ENCODE measurements around the gene SIL1.

DNA sequence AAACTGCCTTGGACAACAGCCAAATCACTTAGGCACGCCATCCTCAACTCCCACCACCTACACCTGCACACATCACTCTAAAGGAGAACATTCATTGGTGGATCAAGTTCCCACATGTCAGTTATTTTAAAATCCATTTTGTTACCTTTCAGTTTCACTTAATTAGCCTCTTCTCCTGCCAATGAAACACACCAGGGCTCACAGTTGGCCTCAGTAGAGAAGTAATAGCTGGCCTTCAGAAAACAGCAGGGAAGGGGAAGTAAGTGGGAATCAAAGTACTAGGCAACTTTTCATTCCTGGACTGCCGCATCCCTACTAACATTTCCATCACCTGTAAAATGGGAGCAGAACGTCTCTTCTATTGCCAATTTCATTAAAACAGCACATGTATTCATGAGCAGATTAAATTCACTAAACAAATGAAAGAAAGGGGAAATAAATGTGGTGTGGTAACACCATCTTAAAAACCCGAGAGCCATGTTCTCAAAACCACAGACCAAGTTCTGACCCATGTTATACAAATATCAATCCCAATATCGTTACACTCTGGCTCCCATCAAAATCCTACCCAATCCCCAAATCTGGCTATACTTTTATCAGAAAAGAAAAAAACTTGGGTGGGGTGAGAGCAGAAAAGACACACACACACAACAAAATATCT is 1.7 kb downstream of the SIL1 start:
- TF ChIP-seq, protein P1, sequence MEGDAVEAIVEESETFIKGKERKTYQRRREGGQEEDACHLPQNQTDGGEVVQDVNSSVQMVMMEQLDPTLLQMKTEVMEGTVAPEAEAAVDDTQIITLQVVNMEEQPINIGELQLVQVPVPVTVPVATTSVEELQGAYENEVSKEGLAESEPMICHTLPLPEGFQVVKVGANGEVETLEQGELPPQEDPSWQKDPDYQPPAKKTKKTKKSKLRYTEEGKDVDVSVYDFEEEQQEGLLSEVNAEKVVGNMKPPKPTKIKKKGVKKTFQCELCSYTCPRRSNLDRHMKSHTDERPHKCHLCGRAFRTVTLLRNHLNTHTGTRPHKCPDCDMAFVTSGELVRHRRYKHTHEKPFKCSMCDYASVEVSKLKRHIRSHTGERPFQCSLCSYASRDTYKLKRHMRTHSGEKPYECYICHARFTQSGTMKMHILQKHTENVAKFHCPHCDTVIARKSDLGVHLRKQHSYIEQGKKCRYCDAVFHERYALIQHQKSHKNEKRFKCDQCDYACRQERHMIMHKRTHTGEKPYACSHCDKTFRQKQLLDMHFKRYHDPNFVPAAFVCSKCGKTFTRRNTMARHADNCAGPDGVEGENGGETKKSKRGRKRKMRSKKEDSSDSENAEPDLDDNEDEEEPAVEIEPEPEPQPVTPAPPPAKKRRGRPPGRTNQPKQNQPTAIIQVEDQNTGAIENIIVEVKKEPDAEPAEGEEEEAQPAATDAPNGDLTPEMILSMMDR (conservative IDR thresholded peaks at IDR 0.05; ENCODE audit: low read depth, low read length), result no peak
- TF ChIP-seq EZH2 (IDR thresholded peaks at IDR 0.05; ENCODE audit: borderline replicate concordance, low read depth, low read length, poor library complexity, severe bottlenecking), result no peak
